SK-N-MC (cell line): ENCODE results near the gene TRH.
A peak's percentile ranks its signal among the peaks of the same experiment; 100 is the strongest.

Source experiments
- DNase-seq: peaks from one replicate; pipeline ENCODE4 v3.0.0-alpha.2; 2011; ENCODE audit warnings: low read depth, low spot score
- H3K27ac ChIP-seq: fragments of 200-600 bp; sonication (generic); 2 replicates; pipeline ENCODE4 v1.5.1; 2016; ENCODE audit warnings: mixed run types
- H3K36me3 ChIP-seq: fragments of 200-600 bp; sonication (generic); 2 replicates; pipeline ENCODE4 v1.6.1; 2017; ENCODE audit warnings: antibody characterized with exemption, low read length, mixed read lengths; ENCODE audit not compliant: insufficient read depth
- H3K4me3 ChIP-seq: fragments of 200-600 bp; sonication (generic); 2 replicates; pipeline ENCODE4 v1.5.1; 2016
- H3K9ac ChIP-seq: fragments of 200-600 bp; sonication (generic); 2 replicates; pipeline ENCODE4 v1.8.0; 2017; ENCODE audit warnings: mixed run types, mixed read lengths; ENCODE audit not compliant: insufficient read length
- H3K9me3 ChIP-seq: fragments of 200-600 bp; sonication (generic); 2 replicates; pipeline ENCODE4 v1.6.1; 2017; ENCODE audit warnings: low read depth, mild to moderate bottlenecking, antibody characterized with exemption, low read length, moderate library complexity, mixed read lengths
- EZH2 ChIP-seq: fragments of 200-600 bp; sonication (generic); IDR thresholded peaks from one replicate; pipeline ENCODE4 v1.6.1; 2017; ENCODE audit warnings: antibody characterized with exemption
- FOXP2 ChIP-seq: optimal IDR thresholded peaks from 2 replicates; pipeline ENCODE3; 2011; ENCODE audit warnings: mild to moderate bottlenecking, moderate library complexity; ENCODE audit not compliant: insufficient read depth; ENCODE audit errors: extremely low read length, control extremely low read depth
- POLR2AphosphoS5 ChIP-seq: IDR thresholded peaks from 2 replicates; pipeline ENCODE4 v1.6.1; 2012; ENCODE audit warnings: mild to moderate bottlenecking, low read depth, low read length, borderline replicate concordance

The TRH gene

GRCh38 chr3:129972301-129972700, 2.2 kb upstream of the TRH start:
- H3K9ac ChIP-seq: no peak overlapping the region
- DNase-seq: no peak
- no peak overlapping the region for H3K4me3 ChIP-seq
- H3K27ac ChIP-seq: no peak overlapping the region
- H3K9me3 ChIP-seq: no peaks in the 10 kb centered on the region
- H3K36me3 ChIP-seq: no peaks in the 10 kb centered on the region
- TF ChIP-seq FOXP2: no peak
- no peak for TF ChIP-seq EZH2
- no peak for TF ChIP-seq POLR2AphosphoS5

GRCh38 chr3:129973853-129974563, 512 bp upstream of the TRH start:
- no peak for DNase-seq
- Histone ChIP-seq H3K9me3 (no peaks in the 10 kb centered on the region), H3K4me3 (no peak overlapping the region), H3K9ac (no peak overlapping the region), H3K27ac (no peak overlapping the region), H3K36me3 (no peaks in the 10 kb centered on the region)
- TF ChIP-seq POLR2AphosphoS5: no peak
- TF ChIP-seq FOXP2: no peak
- no peak for TF ChIP-seq EZH2

GRCh38 chr3:129974833-129975704, 549 bp downstream of the TRH start:
- H3K27ac ChIP-seq: no peak overlapping the region
- no peaks in the 10 kb centered on the region for H3K36me3 ChIP-seq
- DNase-seq: no peak
- no peaks in the 10 kb centered on the region for H3K9me3 ChIP-seq
- TF ChIP-seq POLR2AphosphoS5 (no peak), EZH2 (peak; percentile 100), FOXP2 (no peak)
- H3K4me3 ChIP-seq: peak overlapping the region; percentile 12; the same call in 1 of the 2 replicates
- H3K9ac ChIP-seq: no peak overlapping the region

- Histone ChIP-seq H3K36me3 (no peaks in the 10 kb centered on the region), H3K27ac (no peak overlapping the region), H3K9me3 (no peaks in the 10 kb centered on the region), H3K9ac (no peak overlapping the region), H3K4me3 (0 out of 2 replicates have a peak overlapping the region, but pooled peaks have one; percentile 12)
- no peak for TF ChIP-seq EZH2
- no peak for TF ChIP-seq POLR2AphosphoS5
- no peak for TF ChIP-seq FOXP2
- no peak for DNase-seq
Measured at GRCh38 chr3:129975705-129976048, 1.2 kb downstream of the TRH start.

- Histone ChIP-seq H3K4me3 (no peak overlapping the region), H3K36me3 (no peaks in the 10 kb centered on the region), H3K27ac (no peak overlapping the region), H3K9ac (no peak overlapping the region), H3K9me3 (no peaks in the 10 kb centered on the region)
- TF ChIP-seq FOXP2 (no peak), EZH2 (no peak), POLR2AphosphoS5 (no peak)
- DNase-seq: no peak
Measured at GRCh38 chr3:129976286-129976685, 1.8 kb downstream of the TRH start.

- no peak for TF ChIP-seq POLR2AphosphoS5
- no peak for TF ChIP-seq FOXP2
- no peak for TF ChIP-seq EZH2
- DNase-seq: no peak
- H3K9ac ChIP-seq: no peak overlapping the region
- no peaks in the 10 kb centered on the region for H3K36me3 ChIP-seq
- no peak overlapping the region for H3K4me3 ChIP-seq
- no peaks in the 10 kb centered on the region for H3K9me3 ChIP-seq
- no peak overlapping the region for H3K27ac ChIP-seq
Measured at GRCh38 chr3:129978123-129978522, 3.6 kb downstream of the TRH start.

- Histone ChIP-seq H3K9me3 (no peaks in the 10 kb centered on the region), H3K4me3 (no peak overlapping the region), H3K9ac (no peak overlapping the region), H3K36me3 (no peaks in the 10 kb centered on the region), H3K27ac (no peak overlapping the region)
- TF ChIP-seq FOXP2 (no peak), EZH2 (no peak), POLR2AphosphoS5 (no peak)
- DNase-seq: no peak
Measured at GRCh38 chr3:129979905-129980304, 5.4 kb downstream of the TRH start.

GRCh38 chr3:129983561-129983960, 9.0 kb downstream of the TRH start:
- H3K9ac ChIP-seq: no peak overlapping the region
- TF ChIP-seq POLR2AphosphoS5: no peak
- no peak for TF ChIP-seq FOXP2
- TF ChIP-seq EZH2: no peak
- no peak for DNase-seq
- H3K9me3 ChIP-seq: no peaks in the 10 kb centered on the region
- no peaks in the 10 kb centered on the region for H3K36me3 ChIP-seq
- H3K27ac ChIP-seq: no peak overlapping the region
- no peak overlapping the region for H3K4me3 ChIP-seq

- H3K9me3 ChIP-seq: no peaks in the 10 kb centered on the region
- TF ChIP-seq EZH2: no peak
Measured at GRCh38 chr3:129984125-129984524, 9.6 kb downstream of the TRH start.

More at GRCh38 chr3:129984125-129984524, 9.6 kb downstream of the TRH start:
- Histone ChIP-seq H3K36me3 (no peaks in the 10 kb centered on the region), H3K9ac (no peak overlapping the region), H3K27ac (no peak overlapping the region), H3K4me3 (no peak overlapping the region)
- DNase-seq: no peak
